ENCODE measurements around the gene LYPLAL1.

- TF ChIP-seq ZNF781 (CRISPR knock-in tag; IDR thresholded peaks at IDR 0.05; ENCODE audit: borderline replicate concordance, not compliant biosample characterization), result no peak
- no peak for TF ChIP-seq ARID2 (CRISPR knock-in tag; IDR thresholded peaks at IDR 0.05; ENCODE audit: borderline replicate concordance)
- TF ChIP-seq ZNF224 (CRISPR knock-in tag; IDR thresholded peaks at IDR 0.05), result no peak
- TF ChIP-seq ZNF207 (IDR thresholded peaks at IDR 0.05; ENCODE audit: borderline replicate concordance), result no peak
- no peak for TF ChIP-seq MAFG (CRISPR knock-in tag; IDR thresholded peaks at IDR 0.05)
- TF ChIP-seq POLR2AphosphoS5 (IDR thresholded peaks at IDR 0.05; ENCODE audit: low read depth, low read length), result no peak
- no peak for TF ChIP-seq EZH2 (conservative IDR thresholded peaks at IDR 0.05; ENCODE audit: low read depth, low read length)
- no peak for TF ChIP-seq FOXP4 (CRISPR knock-in tag; IDR thresholded peaks at IDR 0.05)
- no peak for TF ChIP-seq HMGXB4 (CRISPR knock-in tag; IDR thresholded peaks at IDR 0.05; ENCODE audit: borderline replicate concordance in 1 of 2, low read depth in 1 of 2)
- TF ChIP-seq MXI1 (IDR thresholded peaks at IDR 0.05; ENCODE audit: borderline replicate concordance, low read depth, low read length), result no peak
- no peak for TF ChIP-seq ZNF709 (CRISPR knock-in tag; IDR thresholded peaks at IDR 0.05)
- TF ChIP-seq MAZ (IDR thresholded peaks at IDR 0.05; ENCODE audit: borderline replicate concordance, low read depth, low read length), result no peak
- no peak for TF ChIP-seq MAZ (CRISPR knock-in tag; IDR thresholded peaks at IDR 0.05; ENCODE audit: low read depth)
- no peak for TF ChIP-seq NFIC (IDR thresholded peaks at IDR 0.05; ENCODE audit: low read length)
- no peak for TF ChIP-seq ZNF720 (CRISPR knock-in tag; IDR thresholded peaks at IDR 0.05)
These were observed 28.9 kb downstream of the LYPLAL1 start for GRCh38 chr1:219202567-219202966.
